Esophagus muscularis mucosa (tissue), 4 donors: ENCODE measurements around the gene OSBPL2. TPM values are rescaled to one million over a fixed set of nuclear protein-coding genes. Genes with fewer than 3 reads are reported as not detected.

Source experiments
- DNase-seq: peaks from one replicate; pipeline ENCODE4 v3.0.0-alpha.2; 2017; ENCODE audit errors: extremely low spot score
- H3K27ac ChIP-seq, 4 donors: fragments of 200-600 bp; sonication (generic); replicated peaks in 1 of 4; 1 replicate in 3 of 4; 2 replicates in 1 of 4; pipeline ENCODE4 v1.5.1; 2016 to 2019; ENCODE audit warnings: mild to moderate bottlenecking in 1 of 4
- H3K27me3 ChIP-seq, 4 donors: fragments of 200-600 bp; sonication (generic); one replicate each; pipeline versions ENCODE4 v1.5.1 to v1.6.0; 2016 to 2019
- H3K36me3 ChIP-seq, 4 donors: fragments of 200-600 bp; sonication (generic); one replicate each; pipeline ENCODE4 v1.5.1; 2016 to 2019
- H3K4me1 ChIP-seq, 4 donors: fragments of 200-600 bp; sonication (generic); one replicate each; pipeline ENCODE4 v1.5.1; 2016 to 2019
- H3K4me3 ChIP-seq, 4 donors: fragments of 200-600 bp; sonication (generic); 1 replicate in 2 of 4; 2 replicates in 2 of 4; pipeline ENCODE4 v1.5.1; 2016 to 2019; ENCODE audit warnings: mild to moderate bottlenecking in 4 of 4, moderate library complexity in 1 of 4
- H3K9me3 ChIP-seq, 4 donors: fragments of 200-600 bp; sonication (generic); 1 replicate in 3 of 4; 2 replicates in 1 of 4; pipeline ENCODE4 v1.5.1; 2016 to 2019
- EP300 ChIP-seq: sonication (generic); formaldehyde crosslinking; IDR thresholded peaks from one replicate; pipeline ENCODE4 v1.6.1; 2017; ENCODE audit warnings: antibody characterized with exemption
- POLR2A ChIP-seq: fragments of 450-650 bp; IDR thresholded peaks from one replicate; pipeline ENCODE4 v1.6.1; 2017; ENCODE audit warnings: antibody characterized with exemption, moderate library complexity, mild to moderate bottlenecking, low read depth
- POLR2AphosphoS5 ChIP-seq, 2 donors: sonication (generic); formaldehyde crosslinking; IDR thresholded peaks; one replicate each; pipeline ENCODE4 v1.6.1; 2017; ENCODE audit warnings: antibody characterized with exemption in 2 of 2
- WGBS: methylation state at CpG from one replicate; pipeline ENCODE4 v1.1.5; 2018; 5-methylcytosine and 5-hydroxymethylcytosine counted together
- intact Hi-C: fragments of 100-400 bp; cut with DNase I; formaldehyde crosslinking; loops from one replicate; pipeline ENCODE4 v1.15.1; 2023
- total RNA-seq, 4 donors: library from RNA; depleted of rRNA; stranded (reverse); fragments of >200 nt; gene quantifications; one replicate each; pipeline versions ENCODE4 v1.1.0 to v1.2.1, GENCODE V29; 2016
- TF ChIP-seq, protein P1 (sequence below), 3 experiments: fragments of 200-600 bp in 2 of 3; fragments of 450-650 bp in 1 of 3; sonication (generic) in 2 of 3; IDR thresholded peaks; one replicate each; pipeline ENCODE4 v1.5.1; 2017 to 2019; ENCODE audit warnings: antibody characterized with exemption in 3 of 3, mild to moderate bottlenecking in 2 of 3, moderate library complexity in 1 of 3

Gene OSBPL2
- total RNA-seq, 4 donors from 2014 or later: 34.5 to 52.7 (median 44.2) TPM

DNA sequence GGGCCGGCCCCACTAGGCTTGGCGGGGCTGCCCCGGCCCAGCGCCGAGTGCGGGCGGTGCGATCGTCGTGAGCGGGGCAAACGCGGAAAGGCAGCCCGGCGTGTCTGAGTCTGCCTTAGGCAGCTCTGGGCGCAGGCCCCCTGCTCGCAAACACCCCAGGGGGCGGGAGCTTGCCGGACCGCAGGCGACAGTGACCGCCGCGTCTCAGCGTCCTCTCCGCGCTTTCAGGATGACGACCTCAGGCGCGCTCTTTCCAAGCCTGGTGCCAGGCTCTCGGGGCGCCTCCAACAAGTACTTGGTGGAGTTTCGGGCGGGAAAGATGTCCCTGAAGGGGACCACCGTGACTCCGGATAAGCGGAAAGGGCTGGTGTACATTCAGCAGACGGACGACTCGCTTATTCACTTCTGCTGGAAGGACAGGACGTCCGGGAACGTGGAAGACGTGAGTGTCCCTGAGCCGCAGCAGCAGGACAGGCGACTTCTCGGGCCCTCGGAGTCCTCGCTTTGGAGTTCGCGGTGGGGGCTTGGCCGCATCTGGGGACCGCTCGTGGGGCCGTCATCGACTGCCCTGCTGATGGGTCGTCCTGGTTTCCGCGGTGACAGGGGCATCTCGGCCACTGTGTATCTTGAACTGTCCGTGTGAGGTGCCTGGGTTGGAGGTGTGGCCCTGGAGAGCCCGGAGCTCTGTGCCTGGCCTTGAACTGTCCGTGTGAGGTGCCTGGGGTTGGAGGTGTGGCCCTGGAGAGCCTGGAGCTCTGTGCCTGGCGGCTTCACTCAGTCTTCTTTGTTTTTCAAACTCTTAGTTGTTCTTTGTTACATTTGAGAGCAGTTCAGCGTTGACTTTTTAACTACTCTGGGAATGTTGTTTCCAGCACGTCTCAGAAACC is 65.3 kb downstream of the OSBPL2 start:
- intact Hi-C loops: loop anchor here (2.0 kb wide), 1 partner anchor 49 kb away; no protein-coding TSS in a partner anchor
- no peak for DNase-seq
- Histone ChIP-seq H3K27me3 (no peaks in the 10 kb centered on the region), H3K4me1 (peaks cover 27 to 54% (median 42%) of the 10 kb centered on the region in 4 donors), H3K27ac (peak overlapping the region; percentile 95 to 99 (median 98)), H3K4me3 (peak overlapping the region; percentile 77 to 99 (median 86)), H3K36me3 (peaks cover 26 to 55% (median 48%) of the 10 kb centered on the region in 4 donors), H3K9me3 (no peaks in the 10 kb centered on the region)
- TF ChIP-seq EP300 (no peak), POLR2A (no peak), POLR2AphosphoS5 (IDR thresholded peaks at IDR 0.05) (no peak)
- TF ChIP-seq, protein P1, sequence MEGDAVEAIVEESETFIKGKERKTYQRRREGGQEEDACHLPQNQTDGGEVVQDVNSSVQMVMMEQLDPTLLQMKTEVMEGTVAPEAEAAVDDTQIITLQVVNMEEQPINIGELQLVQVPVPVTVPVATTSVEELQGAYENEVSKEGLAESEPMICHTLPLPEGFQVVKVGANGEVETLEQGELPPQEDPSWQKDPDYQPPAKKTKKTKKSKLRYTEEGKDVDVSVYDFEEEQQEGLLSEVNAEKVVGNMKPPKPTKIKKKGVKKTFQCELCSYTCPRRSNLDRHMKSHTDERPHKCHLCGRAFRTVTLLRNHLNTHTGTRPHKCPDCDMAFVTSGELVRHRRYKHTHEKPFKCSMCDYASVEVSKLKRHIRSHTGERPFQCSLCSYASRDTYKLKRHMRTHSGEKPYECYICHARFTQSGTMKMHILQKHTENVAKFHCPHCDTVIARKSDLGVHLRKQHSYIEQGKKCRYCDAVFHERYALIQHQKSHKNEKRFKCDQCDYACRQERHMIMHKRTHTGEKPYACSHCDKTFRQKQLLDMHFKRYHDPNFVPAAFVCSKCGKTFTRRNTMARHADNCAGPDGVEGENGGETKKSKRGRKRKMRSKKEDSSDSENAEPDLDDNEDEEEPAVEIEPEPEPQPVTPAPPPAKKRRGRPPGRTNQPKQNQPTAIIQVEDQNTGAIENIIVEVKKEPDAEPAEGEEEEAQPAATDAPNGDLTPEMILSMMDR (IDR thresholded peaks at IDR 0.05): no peak
- 6% methylated on average over 26 of the region's 66 CpGs for WGBS

DNA sequence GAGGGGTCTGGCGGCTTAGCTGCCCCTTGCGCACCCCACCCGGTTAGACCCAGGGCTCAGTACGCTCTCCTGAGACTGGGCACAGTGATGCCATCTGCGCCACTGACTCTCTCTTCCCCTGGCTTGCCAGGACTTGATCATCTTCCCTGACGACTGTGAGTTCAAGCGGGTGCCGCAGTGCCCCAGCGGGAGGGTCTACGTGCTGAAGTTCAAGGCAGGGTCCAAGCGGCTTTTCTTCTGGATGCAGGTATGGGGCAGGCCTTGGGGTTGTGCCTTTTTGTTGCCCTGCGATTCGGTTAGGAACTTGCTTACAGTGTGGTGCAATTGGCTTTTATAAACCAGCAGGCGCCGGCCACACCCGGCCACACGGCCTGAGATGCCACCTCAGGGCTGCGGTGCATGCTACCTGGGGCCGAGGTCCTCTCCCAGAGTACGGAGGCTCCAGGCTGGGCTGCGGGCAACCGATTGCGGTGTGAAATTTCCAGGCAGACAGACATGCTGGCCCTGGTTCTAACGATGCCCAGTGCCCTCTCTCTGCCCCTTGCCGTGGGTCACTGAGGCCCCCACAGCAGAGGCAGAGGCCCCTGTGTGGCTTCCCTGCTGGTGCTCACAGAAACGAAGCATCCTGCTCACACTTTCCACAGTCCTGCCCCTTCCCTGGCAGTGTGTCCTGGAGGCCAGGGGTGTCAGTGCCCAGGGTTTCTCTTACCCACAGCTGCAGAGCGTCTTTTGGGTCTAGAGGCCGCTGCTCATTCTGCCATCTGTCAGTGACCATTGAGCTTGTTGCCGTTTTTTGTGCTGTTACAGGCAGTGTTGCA is 66.2 kb downstream of the OSBPL2 start:
- intact Hi-C loops: no loop called here
- peaks cover 29 to 60% (median 55%) of the 10 kb centered on the region in 4 donors for H3K36me3 ChIP-seq
- TF ChIP-seq POLR2A (no peak), POLR2AphosphoS5 (IDR thresholded peaks at IDR 0.05) (no peak), EP300 (no peak)
- TF ChIP-seq, protein P1 (IDR thresholded peaks at IDR 0.05): no peak
- H3K27me3 ChIP-seq: no peaks in the 10 kb centered on the region
- no peaks in the 10 kb centered on the region for H3K9me3 ChIP-seq
- WGBS: 70% methylated on average over 26 of the region's 29 CpGs
- H3K27ac ChIP-seq: peak overlapping the region; percentile 95 to 99 (median 98)
- H3K4me1 ChIP-seq: peaks cover 27 to 54% (median 42%) of the 10 kb centered on the region in 4 donors
- DNase-seq: no peak
- H3K4me3 ChIP-seq: peak overlapping the region; percentile 77 to 99 (median 86)

DNA sequence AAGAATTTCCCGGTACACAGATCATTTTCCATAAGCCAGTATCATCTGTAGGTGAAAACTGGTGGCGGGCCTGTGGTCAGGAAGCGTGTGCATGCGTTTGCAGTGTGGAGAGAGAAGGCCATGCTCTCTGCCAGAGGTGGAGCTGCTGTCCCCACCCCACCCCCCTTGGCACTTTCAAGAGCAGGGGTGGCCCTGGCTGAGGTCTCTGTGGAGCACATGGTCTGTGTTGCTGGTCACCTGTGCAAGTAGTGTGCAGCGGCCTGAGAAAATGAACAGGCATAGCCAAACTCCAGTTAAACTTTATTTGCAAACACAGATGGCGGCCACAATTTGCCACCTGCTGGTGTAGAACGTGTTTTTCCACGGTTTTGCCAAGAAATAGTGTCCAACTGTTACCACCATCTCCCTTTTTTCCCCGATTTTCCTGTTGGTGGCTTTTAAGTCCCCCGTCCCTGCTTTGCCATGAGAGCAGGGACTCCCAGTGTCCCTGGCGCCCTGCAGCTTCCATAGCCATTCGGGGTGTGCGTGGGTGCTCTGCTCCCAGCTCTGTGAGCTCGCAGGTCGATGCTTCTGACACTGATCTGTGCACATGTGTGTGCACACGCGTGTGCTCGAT is 66.9 kb downstream of the OSBPL2 start:
- Histone ChIP-seq H3K4me3 (no peak overlapping the region), H3K27ac (peak overlapping the region in 2 of 4 donors; percentile 15 to 99), H3K4me1 (peaks cover 27 to 54% (median 42%) of the 10 kb centered on the region in 4 donors), H3K27me3 (no peaks in the 10 kb centered on the region), H3K9me3 (no peaks in the 10 kb centered on the region), H3K36me3 (peaks cover 36 to 67% (median 62%) of the 10 kb centered on the region in 4 donors)
- TF ChIP-seq POLR2AphosphoS5 (IDR thresholded peaks at IDR 0.05) (no peak), EP300 (no peak), POLR2A (no peak)
- 76% methylated on average over 13 of the region's 18 CpGs for WGBS
- intact Hi-C loops: no loop called here
- no peak for DNase-seq

DNA sequence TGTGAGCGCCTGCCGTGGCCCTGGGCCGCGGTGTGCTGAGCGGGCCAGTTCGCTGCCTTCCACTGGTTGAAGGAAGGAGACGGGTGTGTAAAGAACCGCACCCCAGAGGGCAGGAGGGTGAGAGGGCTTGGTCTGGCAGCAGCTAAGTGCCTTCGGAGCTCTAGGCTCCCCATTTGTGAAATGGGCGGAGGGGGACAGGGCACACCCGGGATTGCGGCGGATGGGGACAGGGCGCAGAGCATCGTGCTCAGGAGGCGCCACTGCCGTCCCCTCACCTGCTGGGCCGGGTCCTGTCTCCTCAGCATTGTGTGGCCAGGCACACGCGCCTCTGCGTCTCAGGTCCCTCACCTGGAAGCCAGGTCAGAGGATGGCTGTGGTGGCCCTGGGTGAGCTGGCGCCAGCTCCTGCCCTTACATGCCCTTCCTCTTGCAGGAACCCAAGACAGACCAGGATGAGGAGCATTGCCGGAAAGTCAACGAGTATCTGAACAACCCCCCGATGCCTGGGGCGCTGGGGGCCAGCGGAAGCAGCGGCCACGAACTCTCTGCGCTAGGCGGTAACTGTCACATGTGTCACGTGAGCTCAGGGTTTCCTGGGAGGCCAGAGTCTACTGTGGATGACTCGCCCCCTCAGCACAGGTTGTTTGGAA is 67.6 kb downstream of the OSBPL2 start:
- TF ChIP-seq POLR2A (no peak), EP300 (no peak), POLR2AphosphoS5 (IDR thresholded peaks at IDR 0.05) (no peak)
- no peaks in the 10 kb centered on the region for H3K9me3 ChIP-seq
- peak overlapping the region in 1 of 4 donors; percentile 15 for H3K27ac ChIP-seq
- no peaks in the 10 kb centered on the region for H3K27me3 ChIP-seq
- DNase-seq: no peak
- peaks cover 27 to 54% (median 42%) of the 10 kb centered on the region in 4 donors for H3K4me1 ChIP-seq
- peaks cover 43 to 74% (median 69%) of the 10 kb centered on the region in 4 donors for H3K36me3 ChIP-seq
- intact Hi-C loops: no loop called here
- no peak overlapping the region for H3K4me3 ChIP-seq
- 81% methylated on average over 29 of the region's 33 CpGs for WGBS
